PFSK-1 (cell line): ENCODE results near the gene JAK1.

Source experiments
- FOXP2 ChIP-seq: optimal IDR thresholded peaks from 2 replicates; pipeline ENCODE3; 2011; ENCODE audit warnings: borderline replicate concordance, control low read depth, inconsistent platforms; ENCODE audit not compliant: insufficient read depth; ENCODE audit errors: extremely low read length, extremely low read depth
- POLR2AphosphoS5 ChIP-seq: IDR thresholded peaks from 2 replicates; pipeline ENCODE4 v1.6.1; 2012; ENCODE audit warnings: low read depth, mild to moderate bottlenecking, control low read depth, low read length, moderate library complexity
- SIN3A ChIP-seq: IDR thresholded peaks from 2 replicates; pipeline ENCODE4 v1.6.1; 2012; ENCODE audit warnings: mild to moderate bottlenecking, low read length, moderate library complexity, borderline replicate concordance; ENCODE audit not compliant: insufficient read depth
- TAF1 ChIP-seq: IDR thresholded peaks from 2 replicates; pipeline ENCODE4 v1.6.1; 2012; ENCODE audit warnings: low read length, control low read depth, borderline replicate concordance; ENCODE audit not compliant: insufficient read depth
- TF ChIP-seq, protein P1 (sequence below), 2 experiments: IDR thresholded peaks; 2 replicates each; pipeline versions ENCODE4 v1.6.1 to v1.8.0; 2011 to 2012; ENCODE audit warnings: low read depth in 2 of 2, low read length in 2 of 2, control low read depth in 1 of 2, inconsistent platforms in 1 of 2, mild to moderate bottlenecking in 1 of 2, moderate library complexity in 1 of 2; ENCODE audit not compliant: insufficient read depth in 1 of 2

Gene JAK1

GRCh38 chr1:64891448-64891825, 74.9 kb downstream of the JAK1 start:
- TF ChIP-seq TAF1 = no peak
- TF ChIP-seq, protein P1, sequence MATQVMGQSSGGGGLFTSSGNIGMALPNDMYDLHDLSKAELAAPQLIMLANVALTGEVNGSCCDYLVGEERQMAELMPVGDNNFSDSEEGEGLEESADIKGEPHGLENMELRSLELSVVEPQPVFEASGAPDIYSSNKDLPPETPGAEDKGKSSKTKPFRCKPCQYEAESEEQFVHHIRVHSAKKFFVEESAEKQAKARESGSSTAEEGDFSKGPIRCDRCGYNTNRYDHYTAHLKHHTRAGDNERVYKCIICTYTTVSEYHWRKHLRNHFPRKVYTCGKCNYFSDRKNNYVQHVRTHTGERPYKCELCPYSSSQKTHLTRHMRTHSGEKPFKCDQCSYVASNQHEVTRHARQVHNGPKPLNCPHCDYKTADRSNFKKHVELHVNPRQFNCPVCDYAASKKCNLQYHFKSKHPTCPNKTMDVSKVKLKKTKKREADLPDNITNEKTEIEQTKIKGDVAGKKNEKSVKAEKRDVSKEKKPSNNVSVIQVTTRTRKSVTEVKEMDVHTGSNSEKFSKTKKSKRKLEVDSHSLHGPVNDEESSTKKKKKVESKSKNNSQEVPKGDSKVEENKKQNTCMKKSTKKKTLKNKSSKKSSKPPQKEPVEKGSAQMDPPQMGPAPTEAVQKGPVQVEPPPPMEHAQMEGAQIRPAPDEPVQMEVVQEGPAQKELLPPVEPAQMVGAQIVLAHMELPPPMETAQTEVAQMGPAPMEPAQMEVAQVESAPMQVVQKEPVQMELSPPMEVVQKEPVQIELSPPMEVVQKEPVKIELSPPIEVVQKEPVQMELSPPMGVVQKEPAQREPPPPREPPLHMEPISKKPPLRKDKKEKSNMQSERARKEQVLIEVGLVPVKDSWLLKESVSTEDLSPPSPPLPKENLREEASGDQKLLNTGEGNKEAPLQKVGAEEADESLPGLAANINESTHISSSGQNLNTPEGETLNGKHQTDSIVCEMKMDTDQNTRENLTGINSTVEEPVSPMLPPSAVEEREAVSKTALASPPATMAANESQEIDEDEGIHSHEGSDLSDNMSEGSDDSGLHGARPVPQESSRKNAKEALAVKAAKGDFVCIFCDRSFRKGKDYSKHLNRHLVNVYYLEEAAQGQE (IDR thresholded peaks at IDR 0.05; ENCODE audit: insufficient read depth in 1 of 2, low read depth in 2 of 2, low read length in 2 of 2) = no peak
- no peak for TF ChIP-seq POLR2AphosphoS5
- TF ChIP-seq SIN3A = no peak
- no peak for TF ChIP-seq FOXP2

DNA sequence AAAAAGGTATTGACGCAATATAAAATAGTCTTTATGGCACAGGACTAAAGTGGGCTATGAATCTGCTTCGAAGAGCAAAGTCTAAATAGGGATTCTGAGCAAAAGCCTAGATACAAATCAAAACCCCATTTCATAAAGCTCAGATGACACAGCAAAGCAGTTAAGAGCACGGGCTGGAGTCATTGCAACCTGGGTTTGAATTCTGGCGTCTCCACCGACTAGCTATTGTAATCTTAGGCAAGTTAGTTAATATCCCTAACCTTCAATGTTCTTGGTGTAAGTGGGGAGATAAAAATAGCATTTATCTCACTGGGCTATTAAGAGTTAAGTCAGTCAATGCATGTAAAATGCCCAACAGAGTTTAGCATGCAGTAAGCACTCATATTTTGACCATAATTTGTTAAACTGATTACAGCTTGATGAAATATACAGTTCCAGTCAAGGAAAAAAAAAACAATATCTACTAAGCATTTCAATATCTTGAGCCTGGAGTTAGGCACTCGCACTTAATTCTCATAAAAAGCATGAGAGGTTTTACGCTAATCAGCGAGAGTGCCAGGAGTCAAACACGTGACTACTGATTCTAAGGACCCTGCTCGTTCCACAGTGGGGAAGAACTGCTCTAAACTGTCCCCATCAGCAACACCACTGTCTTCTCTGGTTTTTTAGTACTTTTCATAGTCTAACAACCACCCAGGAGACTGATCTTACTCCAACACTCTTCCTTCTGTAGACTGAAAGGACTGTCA, 75.5 kb downstream of the JAK1 start:
- TF ChIP-seq, protein P1 (IDR thresholded peaks at IDR 0.05; ENCODE audit: insufficient read depth in 1 of 2, low read depth in 2 of 2, low read length in 2 of 2) = no peak
- TF ChIP-seq FOXP2 (no peak), SIN3A (no peak), TAF1 (no peak), POLR2AphosphoS5 (no peak)

DNA sequence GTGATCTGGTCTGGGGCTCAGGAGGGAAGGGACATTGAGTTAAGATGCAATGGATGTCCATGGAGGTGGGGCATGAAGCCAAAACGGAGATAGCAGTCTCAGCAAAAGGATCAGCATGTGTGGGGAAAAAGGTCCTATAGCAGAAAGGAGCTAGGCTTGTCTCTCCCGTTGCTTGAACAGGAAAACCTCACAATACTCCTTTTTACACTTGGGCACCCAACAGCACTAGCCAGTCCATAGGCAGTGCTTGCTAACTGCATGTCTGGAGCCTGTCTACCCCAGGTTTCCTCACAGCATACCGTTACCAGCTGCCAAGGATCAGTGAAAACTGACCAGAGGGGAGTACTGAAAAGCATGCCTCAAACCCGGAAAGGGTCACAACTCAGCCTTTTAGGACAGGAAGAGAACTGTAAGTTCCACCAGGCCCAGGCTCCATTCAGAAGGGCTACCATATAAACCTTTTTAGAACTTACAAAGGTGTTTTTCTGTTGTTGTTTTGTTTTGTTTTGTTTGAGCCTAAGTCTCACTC, 78.6 kb downstream of the JAK1 start:
- TF ChIP-seq, protein P1 (IDR thresholded peaks at IDR 0.05; ENCODE audit: insufficient read depth in 1 of 2, low read depth in 2 of 2, low read length in 2 of 2) = no peak
- TF ChIP-seq POLR2AphosphoS5 (no peak), TAF1 (no peak), FOXP2 (no peak), SIN3A (no peak)

DNA sequence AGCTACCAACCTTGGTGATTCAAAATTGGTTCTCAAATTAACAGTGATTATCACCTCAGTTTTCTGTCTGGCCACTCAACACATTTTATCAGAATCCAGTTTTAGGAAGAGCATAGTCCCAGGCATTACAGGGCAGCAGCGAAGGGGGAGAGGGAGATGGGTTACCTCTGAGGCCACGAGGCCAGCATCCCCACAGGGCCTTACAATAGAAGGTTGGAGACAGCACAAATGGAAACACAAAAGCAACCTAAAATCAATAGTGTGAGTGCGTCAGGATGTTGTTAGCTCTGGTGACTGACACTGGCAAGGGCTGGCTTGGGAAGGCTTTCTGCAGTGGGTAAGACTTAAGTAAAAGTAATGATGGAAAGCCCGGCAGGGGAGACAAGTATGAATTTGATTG, 79.5 kb downstream of the JAK1 start:
- TF ChIP-seq POLR2AphosphoS5 (no peak), TAF1 (no peak), SIN3A (no peak), FOXP2 (no peak)
- TF ChIP-seq, protein P1 (IDR thresholded peaks at IDR 0.05; ENCODE audit: insufficient read depth in 1 of 2, low read depth in 2 of 2, low read length in 2 of 2) = no peak
